PFSK-1 (cell line): ENCODE data around the gene MEG3.

Experiments used
- POLR2AphosphoS5 ChIP-seq: IDR thresholded peaks from 2 replicates; pipeline ENCODE4 v1.6.1; 2012; ENCODE audit warnings: low read depth, mild to moderate bottlenecking, control low read depth, low read length, moderate library complexity
- REST ChIP-seq, 2 experiments: IDR thresholded peaks; 2 replicates each; pipeline versions ENCODE4 v1.6.1 to v1.8.0; 2011 to 2012; ENCODE audit warnings: low read depth in 2 of 2, low read length in 2 of 2, control low read depth in 1 of 2, inconsistent platforms in 1 of 2, mild to moderate bottlenecking in 1 of 2, moderate library complexity in 1 of 2; ENCODE audit not compliant: insufficient read depth in 1 of 2
- SIN3A ChIP-seq: IDR thresholded peaks from 2 replicates; pipeline ENCODE4 v1.6.1; 2012; ENCODE audit warnings: mild to moderate bottlenecking, low read length, moderate library complexity, borderline replicate concordance; ENCODE audit not compliant: insufficient read depth

GRCh38 chr14:100822532-100823296 lies 3.2 kb upstream of the MEG3 start:
- TF ChIP-seq REST (IDR thresholded peaks at IDR 0.05; ENCODE audit: insufficient read depth in 1 of 2, low read depth in 2 of 2, low read length in 2 of 2): no peak
- TF ChIP-seq POLR2AphosphoS5: no peak
- TF ChIP-seq SIN3A: no peak
